ENCODE measurements around the gene ACOX2. TPM values are rescaled to one million over a fixed set of nuclear protein-coding genes. Genes with fewer than 3 reads are reported as not detected.

Gene ACOX2
- total and polyA plus RNA-seq, 2 of the 13 experiments (the other 11 are each of a cell fraction or from before 2014, with no cell fraction given) = 42.6 to 98.5 TPM

GRCh38 chr3:58522759-58523425 is 14.1 kb downstream of the ACOX2 start (continued):
- TF ChIP-seq ZNF503 (CRISPR knock-in tag; IDR thresholded peaks at IDR 0.05) = no peak
- TF ChIP-seq ZNF17 (CRISPR knock-in tag; IDR thresholded peaks at IDR 0.05) = no peak
- no peak for TF ChIP-seq MEIS2 (CRISPR knock-in tag; IDR thresholded peaks at IDR 0.05)
- TF ChIP-seq ZBTB1 (CRISPR knock-in tag; IDR thresholded peaks at IDR 0.05; ENCODE audit: borderline replicate concordance) = no peak
- TF ChIP-seq KMT2A (CRISPR knock-in tag; IDR thresholded peaks at IDR 0.05) = no peak; the same call in 1 of the 2 replicates
- no peak for TF ChIP-seq CSRNP2 (CRISPR knock-in tag; conservative IDR thresholded peaks at IDR 0.05; ENCODE audit: low read depth)
- TF ChIP-seq TCF7 (IDR thresholded peaks at IDR 0.05; ENCODE audit: low read depth) = no peak
- no peak for TF ChIP-seq HOXA7 (CRISPR knock-in tag; IDR thresholded peaks at IDR 0.05)
- no peak for TF ChIP-seq CREB1 (IDR thresholded peaks at IDR 0.05)
- peak; percentile 43; the same call in 1 of the 2 replicates for TF ChIP-seq CREB1 (CRISPR knock-in tag; IDR thresholded peaks at IDR 0.05)
- TF ChIP-seq MEIS1 (CRISPR knock-in tag; IDR thresholded peaks at IDR 0.05; ENCODE audit: borderline replicate concordance) = 0 out of 2 replicates have a peak, but pooled peaks have one; percentile 14
- no peak for TF ChIP-seq HNRNPK (IDR thresholded peaks at IDR 0.05; ENCODE audit: low read depth, low read length, poor library complexity, severe bottlenecking)
- no peak for TF ChIP-seq ZNF235 (CRISPR knock-in tag; IDR thresholded peaks at IDR 0.05; ENCODE audit: borderline replicate concordance)
- TF ChIP-seq U2AF1 (optimal IDR thresholded peaks at IDR 0.05; ENCODE audit: low read depth, low read length) = no peak
- TF ChIP-seq NBN (conservative IDR thresholded peaks at IDR 0.05) = no peak
- TF ChIP-seq KMT2B (CRISPR knock-in tag; IDR thresholded peaks at IDR 0.05) = no peak
- no peak for TF ChIP-seq ZHX1 (CRISPR knock-in tag; IDR thresholded peaks at IDR 0.05; ENCODE audit: low read depth)
- TF ChIP-seq ZBTB34 (CRISPR knock-in tag; IDR thresholded peaks at IDR 0.05) = no peak
- peak; percentile 66 for TF ChIP-seq NR2F6 (IDR thresholded peaks at IDR 0.05)
- no peak for TF ChIP-seq NR2F6 (CRISPR knock-in tag; IDR thresholded peaks at IDR 0.05)
- TF ChIP-seq ZNF34 (CRISPR knock-in tag; IDR thresholded peaks at IDR 0.05; ENCODE audit: borderline replicate concordance) = no peak
- peak; percentile 83 for TF ChIP-seq PHF21A (CRISPR knock-in tag; IDR thresholded peaks at IDR 0.05)
- TF ChIP-seq NCOR1 (IDR thresholded peaks at IDR 0.05; ENCODE audit: borderline replicate concordance, low read length) = 0 out of 2 replicates have a peak, but pooled peaks have one; percentile 34
